ENCODE results near the gene IL34. TPM values are rescaled to one million over a fixed set of nuclear protein-coding genes. Genes with fewer than 3 reads are reported as not detected.
A peak's percentile ranks its signal among the peaks of the same experiment; 100 is the strongest.

Gene IL34
- total and polyA plus RNA-seq, 2 of the 13 experiments (the other 11 are each of a cell fraction or from before 2014, with no cell fraction given), result 1.2 to 1.3 TPM

- TF ChIP-seq CBFB (CRISPR knock-in tag; IDR thresholded peaks at IDR 0.05), result no peak
- no peak for TF ChIP-seq ISX (CRISPR knock-in tag; conservative IDR thresholded peaks at IDR 0.05)
- TF ChIP-seq AKAP8 (CRISPR knock-in tag; IDR thresholded peaks at IDR 0.05), result no peak
- no peak for TF ChIP-seq EHMT2 (IDR thresholded peaks at IDR 0.05; ENCODE audit: borderline replicate concordance, low read depth, low read length)
- no peak for TF ChIP-seq PHF20 (CRISPR knock-in tag; IDR thresholded peaks at IDR 0.05)
- no peak for TF ChIP-seq HMG20A (CRISPR knock-in tag; IDR thresholded peaks at IDR 0.05; ENCODE audit: borderline replicate concordance)
- peak; percentile 74; the same call in 1 of the 2 replicates for TF ChIP-seq PAF1 (CRISPR knock-in tag; IDR thresholded peaks at IDR 0.05)
- TF ChIP-seq LBX2 (CRISPR knock-in tag; IDR thresholded peaks at IDR 0.05; ENCODE audit: borderline replicate concordance), result no peak
- TF ChIP-seq MEIS2 (CRISPR knock-in tag; IDR thresholded peaks at IDR 0.05), result no peak
- TF ChIP-seq NR1H2 (CRISPR knock-in tag; IDR thresholded peaks at IDR 0.05; ENCODE audit: borderline replicate concordance, low read depth), result no peak
- no peak for TF ChIP-seq PBX3 (CRISPR knock-in tag; IDR thresholded peaks at IDR 0.05; ENCODE audit: borderline replicate concordance)
- no peak for TF ChIP-seq ZKSCAN5 (CRISPR knock-in tag; IDR thresholded peaks at IDR 0.05)
- no peak for TF ChIP-seq PHB2 (IDR thresholded peaks at IDR 0.05; ENCODE audit: partially characterized antibody)
- no peak for TF ChIP-seq TERF1 (CRISPR knock-in tag; IDR thresholded peaks at IDR 0.05)
- TF ChIP-seq TEAD2 (CRISPR knock-in tag; IDR thresholded peaks at IDR 0.05), result no peak
- no peak for TF ChIP-seq TEF (CRISPR knock-in tag; IDR thresholded peaks at IDR 0.05)
- TF ChIP-seq ZNF572 (CRISPR knock-in tag; IDR thresholded peaks at IDR 0.05), result no peak
- no peak for TF ChIP-seq ZNF276 (CRISPR knock-in tag; IDR thresholded peaks at IDR 0.05; ENCODE audit: low read depth)
- 0 out of 2 replicates have a peak, but pooled peaks have one; percentile 19 for TF ChIP-seq POLR2AphosphoS2 (IDR thresholded peaks at IDR 0.05; ENCODE audit: low read depth, low read length)
- TF ChIP-seq CHD2 (IDR thresholded peaks at IDR 0.05; ENCODE audit: low read depth, low read length), result no peak
- TF ChIP-seq ZNF850 (CRISPR knock-in tag; conservative IDR thresholded peaks at IDR 0.05), result no peak
- TF ChIP-seq ZSCAN12 (CRISPR knock-in tag; IDR thresholded peaks at IDR 0.05), result no peak
- 0 out of 2 replicates have a peak, but pooled peaks have one; percentile 1 for TF ChIP-seq HES4 (CRISPR knock-in tag; IDR thresholded peaks at IDR 0.05; ENCODE audit: borderline replicate concordance)
- TF ChIP-seq U2AF1 (optimal IDR thresholded peaks at IDR 0.05; ENCODE audit: low read depth, low read length), result no peak
- TF ChIP-seq CCDC6 (CRISPR knock-in tag; IDR thresholded peaks at IDR 0.05), result no peak
Observed at GRCh38 chr16:70662991-70663523, 16.7 kb downstream of the IL34 start (continued).
